ENCODE results near the gene PIP5KL1. TPM values are rescaled to one million over a fixed set of nuclear protein-coding genes. Genes with fewer than 3 reads are reported as not detected.

Gene PIP5KL1
- total and polyA plus RNA-seq, 2 experiments from 2014 or later, result 1.4 to 1.6 TPM

GRCh38 chr9:127942216-127943010 is 11.8 kb upstream of the PIP5KL1 start:
- Histone ChIP-seq H4K20me1 (ENCODE audit: insufficient read depth, poor library complexity, severe bottlenecking) (no peaks in the 10 kb centered on the region), H3K36me3 (replicated peaks; ENCODE audit: insufficient read depth, low read depth) (no peaks in the 10 kb centered on the region), H2AFZ (no peak overlapping the region), H3K9me3 (ENCODE audit: low read depth) (no peaks in the 10 kb centered on the region), H3K9me2 (replicated peaks; ENCODE audit: insufficient read depth) (no peaks in the 10 kb centered on the region), H3K27ac (peak overlapping the region; percentile 57), H3K79me2 (peaks cover 17% of the 10 kb centered on the region), H3K4me2 (no peak overlapping the region), H3K4me1 (ENCODE audit: insufficient read depth) (peaks cover 24% of the 10 kb centered on the region), H3K4me3 (no peak overlapping the region), H3K27me3 (no peaks in the 10 kb centered on the region)
- no peak for TF ChIP-seq EZH2phosphoT487 (IDR thresholded peaks at IDR 0.05; ENCODE audit: low read depth, severe bottlenecking, unreplicated experiment)
- no peak for TF ChIP-seq EZH2 (IDR thresholded peaks at IDR 0.05; ENCODE audit: borderline replicate concordance)
- TF ChIP-seq CTCF (IDR thresholded peaks at IDR 0.05; ENCODE audit: poor library complexity), result peak; percentile 79
- peak; percentile 76 for DNase-seq (ENCODE audit: low spot score)
- 69% methylated on average over 14 of the region's 18 CpGs for WGBS (ENCODE audit: low lambda C conversion rate, missing lambda C conversion rate)

- WGBS (ENCODE audit: low lambda C conversion rate, missing lambda C conversion rate), result 80% methylated on average over 3 of the region's 3 CpGs
- H3K36me3 ChIP-seq (replicated peaks; ENCODE audit: insufficient read depth, low read depth), result no peaks in the 10 kb centered on the region
- peaks cover 21% of the 10 kb centered on the region for H3K4me1 ChIP-seq (ENCODE audit: insufficient read depth)
These were observed 11.3 kb upstream of the PIP5KL1 start for GRCh38 chr9:127941961-127942215.

GRCh38 chr9:127941062-127941960 is 10.7 kb upstream of the PIP5KL1 start:
- Histone ChIP-seq H2AFZ (no peak overlapping the region), H3K9me3 (ENCODE audit: low read depth) (no peaks in the 10 kb centered on the region), H3K4me1 (ENCODE audit: insufficient read depth) (peaks cover 21% of the 10 kb centered on the region), H3K9me2 (replicated peaks; ENCODE audit: insufficient read depth) (no peaks in the 10 kb centered on the region), H3K27ac (peak overlapping the region; percentile 57), H3K79me2 (peaks cover 17% of the 10 kb centered on the region), H3K36me3 (replicated peaks; ENCODE audit: insufficient read depth, low read depth) (no peaks in the 10 kb centered on the region), H3K27me3 (no peaks in the 10 kb centered on the region), H3K4me3 (no peak overlapping the region), H3K4me2 (no peak overlapping the region), H4K20me1 (ENCODE audit: insufficient read depth, poor library complexity, severe bottlenecking) (no peaks in the 10 kb centered on the region)
- no peak for TF ChIP-seq EZH2phosphoT487 (IDR thresholded peaks at IDR 0.05; ENCODE audit: low read depth, severe bottlenecking, unreplicated experiment)
- TF ChIP-seq CTCF (IDR thresholded peaks at IDR 0.05; ENCODE audit: poor library complexity), result no peak
- no peak for TF ChIP-seq EZH2 (IDR thresholded peaks at IDR 0.05; ENCODE audit: borderline replicate concordance)
- DNase-seq (ENCODE audit: low spot score), result no peak
- 81% methylated on average over 18 of the region's 18 CpGs for WGBS (ENCODE audit: low lambda C conversion rate, missing lambda C conversion rate)

More at GRCh38 chr9:127941961-127942215, 11.3 kb upstream of the PIP5KL1 start:
- no peaks in the 10 kb centered on the region for H3K9me2 ChIP-seq (replicated peaks; ENCODE audit: insufficient read depth)
- TF ChIP-seq CTCF (IDR thresholded peaks at IDR 0.05; ENCODE audit: poor library complexity) (no peak), EZH2 (IDR thresholded peaks at IDR 0.05; ENCODE audit: borderline replicate concordance) (no peak), EZH2phosphoT487 (IDR thresholded peaks at IDR 0.05; ENCODE audit: low read depth, severe bottlenecking, unreplicated experiment) (no peak)
- peak overlapping the region; percentile 57 for H3K27ac ChIP-seq
- no peak overlapping the region for H3K4me2 ChIP-seq
- no peak overlapping the region for H3K4me3 ChIP-seq
- no peaks in the 10 kb centered on the region for H3K9me3 ChIP-seq (ENCODE audit: low read depth)
- H3K79me2 ChIP-seq, result peaks cover 17% of the 10 kb centered on the region
- DNase-seq (ENCODE audit: low spot score), result no peak
- no peak overlapping the region for H2AFZ ChIP-seq
- no peaks in the 10 kb centered on the region for H3K27me3 ChIP-seq
- no peaks in the 10 kb centered on the region for H4K20me1 ChIP-seq (ENCODE audit: insufficient read depth, poor library complexity, severe bottlenecking)
